C4-2B (cell line): Measurements from ENCODE around the gene FHIT.
A peak's percentile ranks its signal among the peaks of the same experiment; 100 is the strongest.
"Not testable (repeated sequence)": the region's sequence is repeated elsewhere in the genome, so short reads cannot be mapped to it uniquely, and the experiment has no call there.

Source experiments
- H3K27ac ChIP-seq: fragments of 450-650 bp; 2 replicates; pipeline ENCODE4 v1.5.1; 2017
- ZFX ChIP-seq: fragments of 450-650 bp; IDR thresholded peaks from 2 replicates; pipeline ENCODE4 v1.6.1; 2017
- TF ChIP-seq, protein P1 (sequence below): fragments of 450-650 bp; conservative IDR thresholded peaks from 2 replicates; pipeline ENCODE4 v1.5.1; 2017; ENCODE audit warnings: mild to moderate bottlenecking

Gene FHIT

DNA sequence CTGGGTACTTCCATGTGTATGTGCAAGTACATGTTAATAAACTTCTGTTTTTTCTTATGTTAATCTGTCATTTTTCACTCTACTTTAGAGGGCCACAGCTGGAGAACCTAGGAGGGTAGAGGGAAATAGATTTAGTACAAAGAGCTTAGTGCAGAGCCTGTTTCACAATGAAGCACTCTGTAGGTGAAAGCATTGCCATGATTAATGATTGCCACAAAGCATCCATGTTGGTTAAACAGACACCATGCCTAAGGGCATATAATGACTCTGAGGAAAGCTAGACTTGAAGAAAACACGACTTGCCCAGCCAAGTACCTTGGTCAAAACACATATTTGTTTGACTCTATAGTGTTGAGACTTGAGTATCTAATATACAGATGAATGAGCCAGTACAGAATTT is 338.4 kb downstream of the FHIT start:
- TF ChIP-seq, protein P1, sequence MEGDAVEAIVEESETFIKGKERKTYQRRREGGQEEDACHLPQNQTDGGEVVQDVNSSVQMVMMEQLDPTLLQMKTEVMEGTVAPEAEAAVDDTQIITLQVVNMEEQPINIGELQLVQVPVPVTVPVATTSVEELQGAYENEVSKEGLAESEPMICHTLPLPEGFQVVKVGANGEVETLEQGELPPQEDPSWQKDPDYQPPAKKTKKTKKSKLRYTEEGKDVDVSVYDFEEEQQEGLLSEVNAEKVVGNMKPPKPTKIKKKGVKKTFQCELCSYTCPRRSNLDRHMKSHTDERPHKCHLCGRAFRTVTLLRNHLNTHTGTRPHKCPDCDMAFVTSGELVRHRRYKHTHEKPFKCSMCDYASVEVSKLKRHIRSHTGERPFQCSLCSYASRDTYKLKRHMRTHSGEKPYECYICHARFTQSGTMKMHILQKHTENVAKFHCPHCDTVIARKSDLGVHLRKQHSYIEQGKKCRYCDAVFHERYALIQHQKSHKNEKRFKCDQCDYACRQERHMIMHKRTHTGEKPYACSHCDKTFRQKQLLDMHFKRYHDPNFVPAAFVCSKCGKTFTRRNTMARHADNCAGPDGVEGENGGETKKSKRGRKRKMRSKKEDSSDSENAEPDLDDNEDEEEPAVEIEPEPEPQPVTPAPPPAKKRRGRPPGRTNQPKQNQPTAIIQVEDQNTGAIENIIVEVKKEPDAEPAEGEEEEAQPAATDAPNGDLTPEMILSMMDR = no peak
- no peak for TF ChIP-seq ZFX
- H3K27ac ChIP-seq = no peak overlapping the region

DNA sequence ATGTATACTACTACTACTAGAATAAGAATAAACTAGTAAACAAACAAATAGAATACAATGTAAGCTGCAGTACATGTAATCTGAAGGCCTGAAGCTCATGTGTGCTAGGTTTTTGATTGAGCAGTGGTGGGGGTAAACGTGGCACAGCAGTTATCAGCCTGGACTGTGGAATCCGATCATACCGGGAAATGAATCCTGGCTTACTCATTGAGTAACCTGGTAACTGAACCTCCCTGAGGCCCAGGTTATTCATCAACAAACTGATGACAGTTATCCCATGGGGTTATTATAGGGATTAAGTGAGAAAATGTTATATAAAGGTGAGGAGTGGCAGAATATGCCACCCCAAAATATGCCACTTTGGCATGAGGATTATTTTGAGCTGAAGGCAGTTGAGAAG is 339.1 kb downstream of the FHIT start:
- no peak overlapping the region for H3K27ac ChIP-seq
- TF ChIP-seq, protein P1 = no peak
- no peak for TF ChIP-seq ZFX

DNA sequence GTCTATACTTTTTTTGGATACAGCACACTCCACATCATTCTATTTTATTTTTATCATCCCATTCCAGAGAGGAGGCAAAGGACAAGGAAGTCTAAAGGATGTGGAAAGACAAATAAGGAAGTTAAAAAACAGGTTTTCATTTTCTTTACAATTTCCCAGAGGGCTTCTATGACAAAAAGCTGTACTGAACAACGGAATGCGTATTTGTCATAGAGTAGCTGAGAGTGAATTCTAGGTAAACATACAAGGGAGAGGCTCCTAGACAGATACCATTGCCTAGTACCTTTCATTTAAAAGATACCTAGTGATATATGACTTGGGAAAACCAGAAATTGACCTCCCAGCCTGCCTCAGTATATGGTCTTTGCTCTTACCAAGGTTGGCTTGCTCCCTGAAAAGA is 341.7 kb downstream of the FHIT start:
- TF ChIP-seq, protein P1 = no peak
- TF ChIP-seq ZFX = no peak
- H3K27ac ChIP-seq = no peak overlapping the region

DNA sequence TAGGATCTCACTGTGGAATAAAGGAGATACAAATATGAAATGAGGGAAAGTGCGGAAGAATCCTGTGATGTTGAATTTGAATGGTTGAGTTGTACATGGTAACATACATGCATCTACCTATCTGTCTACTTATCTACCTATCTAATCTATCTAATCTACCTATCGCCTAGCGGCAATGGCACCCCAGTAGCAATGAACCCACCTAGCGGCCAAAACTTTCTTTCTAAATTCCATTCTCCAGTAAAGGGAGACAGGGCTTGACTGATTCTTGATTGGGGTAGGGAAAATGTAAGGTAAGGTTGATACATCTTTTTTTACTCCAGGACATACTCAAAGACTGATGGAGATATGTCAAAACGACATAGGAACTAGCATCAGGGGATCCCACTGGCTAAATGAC is 345.0 kb downstream of the FHIT start:
- no peak overlapping the region for H3K27ac ChIP-seq
- no peak for TF ChIP-seq ZFX
- TF ChIP-seq, protein P1 = peak; percentile 8

DNA sequence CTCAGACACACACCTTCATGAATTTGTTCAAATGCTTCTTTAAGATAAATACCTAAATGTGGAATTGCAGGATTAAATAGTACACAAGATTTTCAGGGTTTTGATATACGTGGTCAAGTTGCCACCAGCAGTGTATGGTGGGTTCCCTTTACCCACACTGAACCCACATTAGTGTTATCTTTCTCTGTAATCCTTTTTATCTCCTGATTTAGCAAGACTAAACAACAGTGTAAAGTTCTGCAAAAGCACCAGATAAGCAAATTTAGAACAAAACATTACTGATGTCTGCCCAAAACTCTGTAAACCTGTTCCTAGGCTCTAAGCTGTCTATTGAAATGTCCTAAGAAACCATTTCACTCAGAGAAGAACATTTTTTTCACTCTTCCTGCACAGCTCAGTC is 352.9 kb downstream of the FHIT start:
- H3K27ac ChIP-seq = no peak overlapping the region
- TF ChIP-seq, protein P1 = no peak
- no peak for TF ChIP-seq ZFX

DNA sequence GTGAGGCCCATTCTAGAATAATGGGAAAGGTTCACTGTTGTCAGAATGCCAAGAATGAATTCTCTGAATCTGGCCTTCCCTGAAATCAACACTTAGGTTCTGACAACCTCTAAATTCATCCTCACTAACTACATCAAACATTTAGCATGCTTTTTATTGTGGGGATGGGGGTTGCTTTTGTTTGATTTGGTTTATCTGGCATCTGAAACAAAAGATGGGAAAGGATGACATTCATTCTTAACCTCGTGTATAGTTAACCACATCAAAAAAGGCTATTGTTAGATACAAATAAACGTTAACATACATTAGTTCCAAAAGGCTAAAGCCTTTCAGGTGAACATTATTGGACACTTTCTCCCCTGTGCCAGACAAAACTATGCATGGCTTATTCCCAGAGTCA is 357.3 kb downstream of the FHIT start:
- no peak overlapping the region for H3K27ac ChIP-seq
- TF ChIP-seq, protein P1 = no peak
- TF ChIP-seq ZFX = no peak

DNA sequence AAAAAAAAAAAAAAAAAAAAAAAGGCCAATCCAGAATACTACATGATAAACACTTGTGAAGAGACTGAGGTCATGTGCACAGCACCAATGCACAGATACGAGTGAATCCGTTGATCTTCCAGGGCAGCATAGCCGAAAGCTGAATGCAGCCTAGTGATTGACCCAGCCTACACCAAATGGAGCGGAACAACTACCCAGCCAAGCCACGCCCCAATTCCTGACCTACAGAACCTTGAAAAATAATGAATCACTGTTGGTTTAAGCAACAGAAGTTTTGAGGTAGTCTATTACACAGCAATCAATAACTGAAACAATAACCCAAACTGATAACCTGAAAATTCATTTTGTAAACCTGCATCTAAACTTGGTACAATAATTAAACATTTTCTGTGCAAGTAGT is 361.0 kb downstream of the FHIT start:
- TF ChIP-seq, protein P1 = no peak
- no peak overlapping the region for H3K27ac ChIP-seq

DNA sequence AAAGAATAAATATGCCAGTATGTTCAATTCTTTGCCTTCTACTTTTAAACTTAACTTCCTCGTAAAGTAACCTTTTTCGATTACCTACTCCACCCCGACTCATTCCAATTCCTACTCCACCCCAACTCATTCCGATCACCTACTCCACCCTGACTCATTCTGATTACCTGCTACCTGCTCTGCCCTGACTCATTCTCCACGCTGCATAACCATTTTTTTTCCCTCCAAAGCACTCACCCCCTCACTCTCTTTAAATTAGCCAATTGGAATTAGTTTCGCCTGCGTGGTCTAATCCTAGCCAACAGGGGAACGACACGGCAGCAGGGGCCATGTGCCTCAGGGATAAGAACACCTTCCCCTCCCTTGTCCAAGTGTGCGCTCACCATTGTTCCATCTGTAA is 362.3 kb downstream of the FHIT start:
- not testable (repeated sequence) for H3K27ac ChIP-seq
